Measurements from ENCODE around the gene FAM43B. TPM values are rescaled to one million over a fixed set of nuclear protein-coding genes. Genes with fewer than 3 reads are reported as not detected.

Gene FAM43B
- total RNA-seq, 1 donor from 2014 or later: 0.81 TPM

- DNase-seq (ENCODE audit: low read depth): peak; percentile 35
- TF ChIP-seq CTCF (conservative IDR thresholded peaks at IDR 0.05; ENCODE audit: low read depth, low read length): no peak
- H3K4me3 ChIP-seq (ENCODE audit: low read depth, low read length): peak overlapping the region; percentile 43
Measured at GRCh38 chr1:20590306-20590777, 38.0 kb downstream of the FAM43B start.

- H3K4me3 ChIP-seq (ENCODE audit: low read depth, low read length): no peak overlapping the region
- DNase-seq (ENCODE audit: low read depth): no peak
- no peak for TF ChIP-seq CTCF (conservative IDR thresholded peaks at IDR 0.05; ENCODE audit: low read depth, low read length)
Measured at GRCh38 chr1:20593756-20594155, 41.4 kb downstream of the FAM43B start.

- no peak overlapping the region for H3K4me3 ChIP-seq (ENCODE audit: low read depth, low read length)
- no peak for DNase-seq (ENCODE audit: low read depth)
- TF ChIP-seq CTCF (conservative IDR thresholded peaks at IDR 0.05; ENCODE audit: low read depth, low read length): no peak
Measured at GRCh38 chr1:20594746-20595145, 42.4 kb downstream of the FAM43B start.

- no peak overlapping the region for H3K4me3 ChIP-seq (ENCODE audit: low read depth, low read length)
- no peak for DNase-seq (ENCODE audit: low read depth)
- no peak for TF ChIP-seq CTCF (conservative IDR thresholded peaks at IDR 0.05; ENCODE audit: low read depth, low read length)
Measured at GRCh38 chr1:20596106-20596505, 43.7 kb downstream of the FAM43B start.

- no peak for TF ChIP-seq CTCF (conservative IDR thresholded peaks at IDR 0.05; ENCODE audit: low read depth, low read length)
- no peak for DNase-seq (ENCODE audit: low read depth)
- H3K4me3 ChIP-seq (ENCODE audit: low read depth, low read length): no peak overlapping the region
Measured at GRCh38 chr1:20597650-20598049, 45.3 kb downstream of the FAM43B start.

- DNase-seq (ENCODE audit: low read depth): no peak
- no peak for TF ChIP-seq CTCF (conservative IDR thresholded peaks at IDR 0.05; ENCODE audit: low read depth, low read length)
- H3K4me3 ChIP-seq (ENCODE audit: low read depth, low read length): no peak overlapping the region
Measured at GRCh38 chr1:20600156-20600555, 47.8 kb downstream of the FAM43B start.

GRCh38 chr1:20601129-20601825, 48.9 kb downstream of the FAM43B start:
- DNase-seq (ENCODE audit: low read depth): no peak
- no peak overlapping the region for H3K4me3 ChIP-seq (ENCODE audit: low read depth, low read length)
- TF ChIP-seq CTCF (conservative IDR thresholded peaks at IDR 0.05; ENCODE audit: low read depth, low read length): no peak

Data from epithelial cell of proximal tubule (primary cell).